ENCODE measurements around the gene MAPK6. TPM values are rescaled to one million over a fixed set of nuclear protein-coding genes. Genes with fewer than 3 reads are reported as not detected.

The MAPK6 gene
- total and polyA plus RNA-seq, 2 donors (not counting 1 experiment from before 2014, with no cell fraction given): 3.2 to 17.9 TPM

DNA sequence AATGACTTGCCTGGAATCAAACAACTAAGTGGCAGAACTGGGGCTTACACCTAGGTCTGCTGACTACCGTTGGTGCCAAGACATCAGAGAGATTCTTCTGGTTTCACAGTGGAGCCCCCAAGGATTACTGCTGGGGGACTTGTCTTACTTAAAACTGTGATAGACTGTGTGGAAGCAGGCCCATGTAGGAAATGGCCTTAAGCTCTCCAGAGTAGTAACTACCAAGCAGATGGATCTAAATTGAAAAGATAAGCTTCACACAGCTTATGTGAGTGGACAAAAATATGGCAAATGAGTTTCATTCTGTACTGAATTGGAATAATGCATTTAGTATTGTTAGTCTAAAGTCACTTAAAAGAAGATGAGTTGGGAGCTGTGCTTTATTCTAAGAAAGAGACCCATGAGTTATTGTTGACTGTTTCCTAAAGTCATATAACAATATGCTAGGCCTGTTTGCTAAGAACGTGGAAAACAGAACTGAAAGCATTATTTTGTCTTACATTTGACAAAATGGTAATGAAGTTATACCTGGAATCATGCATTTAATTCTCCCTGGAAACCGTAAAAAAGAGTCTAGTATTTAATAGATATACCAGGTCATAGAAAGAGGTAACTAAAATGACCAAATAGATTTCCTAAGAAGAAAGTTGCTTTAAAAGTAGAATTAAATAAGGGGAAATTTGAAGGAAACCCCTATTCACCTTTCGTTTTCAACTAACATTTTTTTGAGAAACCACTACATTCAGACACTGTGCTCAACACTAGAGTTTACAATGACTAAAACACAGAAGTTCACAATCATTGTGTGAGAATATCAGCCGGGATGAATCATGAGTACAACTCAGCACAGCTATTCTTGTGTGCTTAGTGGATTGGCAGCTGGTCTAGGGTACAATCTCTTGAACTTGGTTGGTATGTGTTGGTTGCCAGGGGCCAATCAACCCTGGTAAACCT is 13.0 kb upstream of the MAPK6 start:
- H3K4me3 ChIP-seq (ENCODE audit: control extremely low read depth in 1 of 5, extremely low read depth in 1 of 5, insufficient read depth in 1 of 5, low read depth in 2 of 5, low read length in 4 of 5): no peak overlapping the region
- Mint-ChIP-seq H3K27ac (peak overlapping the region; percentile 52), H3K27me3 (no peaks in the 10 kb centered on the region), H3K4me3 (peak overlapping the region; percentile 40), H3K9me3 (ENCODE audit: insufficient read depth) (peaks cover 6% of the 10 kb centered on the region), H3K4me1 (peaks cover 33% of the 10 kb centered on the region)
- ChIA-PET POLR2A (no interaction called here), CTCF (no interaction called here)
- intact Hi-C loops (cut with micrococcal nuclease): loop anchor here (5.0 kb wide), 1 partner anchor 41 kb away; no protein-coding TSS in a partner anchor
- H3K36me3 ChIP-seq (replicated peaks in 1 of 2; ENCODE audit: control extremely low read depth in 1 of 2, control insufficient read depth in 1 of 2, extremely low read depth in 1 of 2, insufficient read depth in 2 of 2, low read length in 1 of 2): no peaks in the 10 kb centered on the region
- H3K4me1 ChIP-seq (ENCODE audit: control insufficient read depth in 2 of 2, insufficient read depth in 2 of 2, low read length in 2 of 2): peaks cover 20 to 31% of the 10 kb centered on the region in 2 donors
- peak overlapping the region in 1 of 2 donors; percentile 59 for H3K27ac ChIP-seq (ENCODE audit: low read length in 2 of 2)
- H4K20me1 ChIP-seq (ENCODE audit: control insufficient read depth, insufficient read depth, low read length, poor library complexity, severe bottlenecking): no peaks in the 10 kb centered on the region
- ATAC-seq (ENCODE audit: low read depth) (peak; percentile 41), DNase-seq (peak; percentile 31)
- H3K4me2 ChIP-seq (replicated peaks; ENCODE audit: low read depth, low read length, poor library complexity, severe bottlenecking): peak overlapping the region; percentile 1
- WGBS (ENCODE audit: insufficient coverage): 67% methylated on average over 1 of the region's 5 CpGs
- no peak for TF ChIP-seq EZH2 (IDR thresholded peaks at IDR 0.05; ENCODE audit: borderline replicate concordance, insufficient read depth, low read depth, low read length, poor library complexity, severe bottlenecking)
- TF ChIP-seq, protein P1, sequence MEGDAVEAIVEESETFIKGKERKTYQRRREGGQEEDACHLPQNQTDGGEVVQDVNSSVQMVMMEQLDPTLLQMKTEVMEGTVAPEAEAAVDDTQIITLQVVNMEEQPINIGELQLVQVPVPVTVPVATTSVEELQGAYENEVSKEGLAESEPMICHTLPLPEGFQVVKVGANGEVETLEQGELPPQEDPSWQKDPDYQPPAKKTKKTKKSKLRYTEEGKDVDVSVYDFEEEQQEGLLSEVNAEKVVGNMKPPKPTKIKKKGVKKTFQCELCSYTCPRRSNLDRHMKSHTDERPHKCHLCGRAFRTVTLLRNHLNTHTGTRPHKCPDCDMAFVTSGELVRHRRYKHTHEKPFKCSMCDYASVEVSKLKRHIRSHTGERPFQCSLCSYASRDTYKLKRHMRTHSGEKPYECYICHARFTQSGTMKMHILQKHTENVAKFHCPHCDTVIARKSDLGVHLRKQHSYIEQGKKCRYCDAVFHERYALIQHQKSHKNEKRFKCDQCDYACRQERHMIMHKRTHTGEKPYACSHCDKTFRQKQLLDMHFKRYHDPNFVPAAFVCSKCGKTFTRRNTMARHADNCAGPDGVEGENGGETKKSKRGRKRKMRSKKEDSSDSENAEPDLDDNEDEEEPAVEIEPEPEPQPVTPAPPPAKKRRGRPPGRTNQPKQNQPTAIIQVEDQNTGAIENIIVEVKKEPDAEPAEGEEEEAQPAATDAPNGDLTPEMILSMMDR (IDR thresholded peaks at IDR 0.05): no peak
- peak overlapping the region; percentile 30 for H2AFZ ChIP-seq (ENCODE audit: insufficient read depth, low read depth, low read length, poor library complexity, severe bottlenecking)
- no peaks in the 10 kb centered on the region for H3K9me3 ChIP-seq (ENCODE audit: control extremely low read depth in 1 of 3, control insufficient read depth in 2 of 3, insufficient read depth in 1 of 3, low read length in 2 of 3)
- no peaks in the 10 kb centered on the region for H3K27me3 ChIP-seq (replicated peaks in 1 of 4; ENCODE audit: control extremely low read depth in 1 of 4, control insufficient read depth in 3 of 4, insufficient read depth in 4 of 4, low read length in 3 of 4)
- H3K79me2 ChIP-seq (ENCODE audit: control insufficient read depth, insufficient read depth, low read length): no peaks in the 10 kb centered on the region
- no peak overlapping the region for H3K9ac ChIP-seq (ENCODE audit: low read length)
